ENCODE results near the gene WDR72.

Gene WDR72

DNA sequence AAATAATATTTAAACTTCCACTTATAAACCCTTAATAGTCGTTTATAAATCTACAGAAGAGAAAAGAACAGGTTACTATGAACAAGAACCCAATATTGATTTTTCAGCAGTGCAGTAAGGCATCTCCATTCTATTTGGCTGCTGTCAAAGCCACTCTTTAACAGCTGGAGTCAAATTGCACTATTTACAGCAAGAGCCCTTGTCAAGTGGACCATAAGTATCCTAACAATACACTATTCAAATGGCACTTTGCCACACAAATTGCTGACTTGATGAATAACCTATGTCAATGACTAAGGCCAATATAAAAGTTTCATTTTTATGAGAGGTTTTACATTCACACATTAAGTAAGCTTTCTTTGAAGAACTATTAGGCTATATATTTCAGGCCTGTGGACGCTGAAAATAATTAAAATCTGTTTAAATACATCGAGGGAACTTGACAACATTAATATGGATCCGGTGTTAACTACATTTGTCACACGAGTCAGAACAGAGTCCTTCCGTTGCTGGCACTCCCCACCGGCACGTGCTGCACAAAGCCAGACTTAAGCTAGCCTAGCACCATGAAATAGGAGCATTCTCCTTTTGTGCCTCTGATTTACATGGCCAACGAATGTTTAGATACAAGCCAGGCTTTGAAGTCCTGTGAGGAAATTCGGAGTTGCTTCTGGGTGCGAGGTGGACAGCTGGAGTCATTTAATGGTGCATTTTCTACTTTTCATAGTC, 100.5 kb downstream of the WDR72 start:
- no peak overlapping the region for H3K27ac ChIP-seq (ENCODE audit: low read depth, low read length)
- H3K36me3 ChIP-seq (ENCODE audit: control insufficient read depth in 1 of 2, insufficient read depth in 2 of 2, low read length in 2 of 2) = no peaks in the 10 kb centered on the region
- H3K9me3 ChIP-seq (ENCODE audit: control insufficient read depth in 1 of 2, low read length in 2 of 2) = no peaks in the 10 kb centered on the region
- H3K27me3 ChIP-seq (ENCODE audit: control insufficient read depth in 1 of 2, insufficient read depth in 2 of 2, low read length in 2 of 2) = no peaks in the 10 kb centered on the region
- no peak overlapping the region for H3K9ac ChIP-seq (ENCODE audit: low read depth in 1 of 2, low read length in 2 of 2)
- no peak overlapping the region for H3K4me3 ChIP-seq (ENCODE audit: low read depth in 1 of 2, low read length in 2 of 2)
- no peaks in the 10 kb centered on the region for H3K4me1 ChIP-seq (ENCODE audit: control insufficient read depth in 1 of 2, insufficient read depth in 2 of 2, low read length in 2 of 2)

- no peak overlapping the region for H3K4me3 ChIP-seq (ENCODE audit: low read depth in 1 of 2, low read length in 2 of 2)
- H3K4me1 ChIP-seq (ENCODE audit: control insufficient read depth in 1 of 2, insufficient read depth in 2 of 2, low read length in 2 of 2) = no peaks in the 10 kb centered on the region
- H3K9me3 ChIP-seq (ENCODE audit: control insufficient read depth in 1 of 2, low read length in 2 of 2) = no peaks in the 10 kb centered on the region
- no peaks in the 10 kb centered on the region for H3K36me3 ChIP-seq (ENCODE audit: control insufficient read depth in 1 of 2, insufficient read depth in 2 of 2, low read length in 2 of 2)
- H3K27ac ChIP-seq (ENCODE audit: low read depth, low read length) = no peak overlapping the region
- no peak overlapping the region for H3K9ac ChIP-seq (ENCODE audit: low read depth in 1 of 2, low read length in 2 of 2)
- H3K27me3 ChIP-seq (ENCODE audit: control insufficient read depth in 1 of 2, insufficient read depth in 2 of 2, low read length in 2 of 2) = no peaks in the 10 kb centered on the region
These were observed 101.2 kb downstream of the WDR72 start for GRCh38 chr15:53658255-53658654.

GRCh38 chr15:53648934-53649333, 110.5 kb downstream of the WDR72 start:
- Histone ChIP-seq H3K4me3 (ENCODE audit: low read depth in 1 of 2, low read length in 2 of 2) (no peak overlapping the region), H3K27me3 (ENCODE audit: control insufficient read depth in 1 of 2, insufficient read depth in 2 of 2, low read length in 2 of 2) (no peaks in the 10 kb centered on the region), H3K9me3 (ENCODE audit: control insufficient read depth in 1 of 2, low read length in 2 of 2) (no peaks in the 10 kb centered on the region), H3K27ac (ENCODE audit: low read depth, low read length) (no peak overlapping the region), H3K36me3 (ENCODE audit: control insufficient read depth in 1 of 2, insufficient read depth in 2 of 2, low read length in 2 of 2) (no peaks in the 10 kb centered on the region), H3K9ac (ENCODE audit: low read depth in 1 of 2, low read length in 2 of 2) (no peak overlapping the region), H3K4me1 (ENCODE audit: control insufficient read depth in 1 of 2, insufficient read depth in 2 of 2, low read length in 2 of 2) (no peaks in the 10 kb centered on the region)

- H3K4me1 ChIP-seq (ENCODE audit: control insufficient read depth in 1 of 2, insufficient read depth in 2 of 2, low read length in 2 of 2) = no peaks in the 10 kb centered on the region
- no peaks in the 10 kb centered on the region for H3K36me3 ChIP-seq (ENCODE audit: control insufficient read depth in 1 of 2, insufficient read depth in 2 of 2, low read length in 2 of 2)
- no peaks in the 10 kb centered on the region for H3K9me3 ChIP-seq (ENCODE audit: control insufficient read depth in 1 of 2, low read length in 2 of 2)
- no peak overlapping the region for H3K27ac ChIP-seq (ENCODE audit: low read depth, low read length)
- no peak overlapping the region for H3K4me3 ChIP-seq (ENCODE audit: low read depth in 1 of 2, low read length in 2 of 2)
- no peak overlapping the region for H3K9ac ChIP-seq (ENCODE audit: low read depth in 1 of 2, low read length in 2 of 2)
- no peaks in the 10 kb centered on the region for H3K27me3 ChIP-seq (ENCODE audit: control insufficient read depth in 1 of 2, insufficient read depth in 2 of 2, low read length in 2 of 2)
These were observed 114.8 kb downstream of the WDR72 start for GRCh38 chr15:53644660-53645059.

GRCh38 chr15:53634517-53635106, 124.9 kb downstream of the WDR72 start:
- no peaks in the 10 kb centered on the region for H3K4me1 ChIP-seq (ENCODE audit: control insufficient read depth in 1 of 2, insufficient read depth in 2 of 2, low read length in 2 of 2)
- H3K36me3 ChIP-seq (ENCODE audit: control insufficient read depth in 1 of 2, insufficient read depth in 2 of 2, low read length in 2 of 2) = no peaks in the 10 kb centered on the region
- no peaks in the 10 kb centered on the region for H3K27me3 ChIP-seq (ENCODE audit: control insufficient read depth in 1 of 2, insufficient read depth in 2 of 2, low read length in 2 of 2)
- peaks cover 12 to 15% of the 10 kb centered on the region in 2 donors for H3K9me3 ChIP-seq (ENCODE audit: control insufficient read depth in 1 of 2, low read length in 2 of 2)
- H3K9ac ChIP-seq (ENCODE audit: low read depth in 1 of 2, low read length in 2 of 2) = no peak overlapping the region
- no peak overlapping the region for H3K4me3 ChIP-seq (ENCODE audit: low read depth in 1 of 2, low read length in 2 of 2)
- no peak overlapping the region for H3K27ac ChIP-seq (ENCODE audit: low read depth, low read length)

GRCh38 chr15:53627279-53627678, 132.2 kb downstream of the WDR72 start:
- Histone ChIP-seq H3K27ac (ENCODE audit: low read depth, low read length) (no peak overlapping the region), H3K27me3 (ENCODE audit: control insufficient read depth in 1 of 2, insufficient read depth in 2 of 2, low read length in 2 of 2) (no peaks in the 10 kb centered on the region), H3K4me1 (ENCODE audit: control insufficient read depth in 1 of 2, insufficient read depth in 2 of 2, low read length in 2 of 2) (no peaks in the 10 kb centered on the region), H3K4me3 (ENCODE audit: low read depth in 1 of 2, low read length in 2 of 2) (no peak overlapping the region), H3K9ac (ENCODE audit: low read depth in 1 of 2, low read length in 2 of 2) (no peak overlapping the region), H3K36me3 (ENCODE audit: control insufficient read depth in 1 of 2, insufficient read depth in 2 of 2, low read length in 2 of 2) (no peaks in the 10 kb centered on the region), H3K9me3 (ENCODE audit: control insufficient read depth in 1 of 2, low read length in 2 of 2) (peaks cover 6% of the 10 kb centered on the region in 2 donors)

DNA sequence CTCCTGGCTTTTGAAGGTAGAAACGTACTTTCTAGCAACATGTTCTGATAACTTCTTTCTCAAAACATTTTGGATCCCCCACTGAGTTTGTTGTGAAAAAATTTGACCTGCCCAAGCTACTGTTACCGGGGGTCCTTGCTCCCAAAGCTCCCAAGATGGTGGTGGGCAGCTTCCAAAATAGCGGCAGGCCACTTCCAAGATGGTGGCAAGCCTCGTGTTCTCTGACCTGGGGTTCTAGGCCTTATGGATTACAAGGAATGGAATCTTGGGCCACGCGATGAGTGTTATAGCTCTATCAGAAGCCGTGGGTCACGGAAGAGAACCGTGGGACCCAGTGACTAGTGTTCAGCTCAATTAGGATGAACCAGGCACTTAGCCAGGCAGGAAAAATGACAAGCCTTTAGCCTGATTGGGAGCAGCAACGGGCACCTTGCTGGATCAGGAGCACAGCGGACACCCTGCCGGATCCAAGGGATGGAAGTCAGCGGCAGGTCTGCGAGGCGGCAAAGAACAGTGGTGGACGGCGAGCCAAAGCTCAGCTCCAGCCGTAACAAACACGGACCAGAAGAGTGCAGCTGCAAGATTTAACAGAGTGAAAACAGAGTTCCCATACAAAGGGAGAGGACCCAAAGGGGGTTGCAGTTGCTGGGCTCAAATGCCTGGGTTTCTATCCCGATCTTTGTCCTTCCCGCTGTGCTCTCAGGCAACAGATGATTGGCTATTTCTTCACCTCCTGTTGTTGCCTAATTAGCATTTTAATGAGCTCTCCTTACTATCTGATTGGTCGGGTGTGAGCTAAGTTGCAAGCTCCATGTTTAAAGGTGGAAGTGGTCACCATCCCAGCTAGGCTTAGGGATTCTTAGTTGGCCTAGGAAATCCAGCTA, 133.3 kb downstream of the WDR72 start:
- H3K27ac ChIP-seq (ENCODE audit: low read depth, low read length) = no peak overlapping the region
- no peak overlapping the region for H3K9ac ChIP-seq (ENCODE audit: low read depth in 1 of 2, low read length in 2 of 2)
- no peaks in the 10 kb centered on the region for H3K9me3 ChIP-seq (ENCODE audit: control insufficient read depth in 1 of 2, low read length in 2 of 2)
- H3K36me3 ChIP-seq (ENCODE audit: control insufficient read depth in 1 of 2, insufficient read depth in 2 of 2, low read length in 2 of 2) = no peaks in the 10 kb centered on the region
- H3K27me3 ChIP-seq (ENCODE audit: control insufficient read depth in 1 of 2, insufficient read depth in 2 of 2, low read length in 2 of 2) = no peaks in the 10 kb centered on the region
- H3K4me3 ChIP-seq (ENCODE audit: low read depth in 1 of 2, low read length in 2 of 2) = no peak overlapping the region
- H3K4me1 ChIP-seq (ENCODE audit: control insufficient read depth in 1 of 2, insufficient read depth in 2 of 2, low read length in 2 of 2) = no peaks in the 10 kb centered on the region

DNA sequence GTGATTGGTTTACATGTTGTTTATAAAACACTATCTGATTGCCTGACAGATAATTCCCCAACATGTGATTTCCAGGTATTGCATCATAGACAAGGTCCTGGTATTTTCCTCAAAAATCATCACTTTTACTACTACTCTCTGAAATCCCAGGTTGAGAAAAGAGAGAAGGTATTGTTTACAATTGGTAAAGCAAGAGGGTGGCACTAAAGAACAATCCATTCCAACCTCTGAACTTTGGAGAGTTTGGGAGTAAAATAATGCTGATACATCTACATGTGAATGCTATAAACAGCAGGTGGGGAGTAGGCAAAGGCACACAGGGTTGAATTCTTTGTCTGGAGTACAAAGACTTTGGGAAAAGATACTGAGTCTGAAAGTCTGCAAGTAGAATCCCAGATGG, 134.2 kb downstream of the WDR72 start:
- Histone ChIP-seq H3K4me1 (ENCODE audit: control insufficient read depth in 1 of 2, insufficient read depth in 2 of 2, low read length in 2 of 2) (no peaks in the 10 kb centered on the region), H3K36me3 (ENCODE audit: control insufficient read depth in 1 of 2, insufficient read depth in 2 of 2, low read length in 2 of 2) (no peaks in the 10 kb centered on the region), H3K27me3 (ENCODE audit: control insufficient read depth in 1 of 2, insufficient read depth in 2 of 2, low read length in 2 of 2) (no peaks in the 10 kb centered on the region), H3K27ac (ENCODE audit: low read depth, low read length) (no peak overlapping the region), H3K9ac (ENCODE audit: low read depth in 1 of 2, low read length in 2 of 2) (no peak overlapping the region), H3K9me3 (ENCODE audit: control insufficient read depth in 1 of 2, low read length in 2 of 2) (no peaks in the 10 kb centered on the region), H3K4me3 (ENCODE audit: low read depth in 1 of 2, low read length in 2 of 2) (no peak overlapping the region)

GRCh38 chr15:53618461-53618860, 141.0 kb downstream of the WDR72 start:
- Histone ChIP-seq H3K27ac (ENCODE audit: low read depth, low read length) (no peak overlapping the region), H3K9me3 (ENCODE audit: control insufficient read depth in 1 of 2, low read length in 2 of 2) (no peaks in the 10 kb centered on the region), H3K27me3 (ENCODE audit: control insufficient read depth in 1 of 2, insufficient read depth in 2 of 2, low read length in 2 of 2) (no peaks in the 10 kb centered on the region), H3K9ac (ENCODE audit: low read depth in 1 of 2, low read length in 2 of 2) (no peak overlapping the region), H3K4me3 (ENCODE audit: low read depth in 1 of 2, low read length in 2 of 2) (no peak overlapping the region), H3K36me3 (ENCODE audit: control insufficient read depth in 1 of 2, insufficient read depth in 2 of 2, low read length in 2 of 2) (no peaks in the 10 kb centered on the region), H3K4me1 (ENCODE audit: control insufficient read depth in 1 of 2, insufficient read depth in 2 of 2, low read length in 2 of 2) (no peaks in the 10 kb centered on the region)
